HG03060 (cell line): ENCODE data around the gene BCL2.

ENCODE experiments used
- ATAC-seq: cut with Tn5 transposase; IDR thresholded peaks from one replicate; pipeline ENCODE4 v1.9.1; 2021; ENCODE audit warnings: low read depth, moderate number of reproducible peaks; ENCODE audit not compliant: unreplicated experiment

The BCL2 gene

DNA sequence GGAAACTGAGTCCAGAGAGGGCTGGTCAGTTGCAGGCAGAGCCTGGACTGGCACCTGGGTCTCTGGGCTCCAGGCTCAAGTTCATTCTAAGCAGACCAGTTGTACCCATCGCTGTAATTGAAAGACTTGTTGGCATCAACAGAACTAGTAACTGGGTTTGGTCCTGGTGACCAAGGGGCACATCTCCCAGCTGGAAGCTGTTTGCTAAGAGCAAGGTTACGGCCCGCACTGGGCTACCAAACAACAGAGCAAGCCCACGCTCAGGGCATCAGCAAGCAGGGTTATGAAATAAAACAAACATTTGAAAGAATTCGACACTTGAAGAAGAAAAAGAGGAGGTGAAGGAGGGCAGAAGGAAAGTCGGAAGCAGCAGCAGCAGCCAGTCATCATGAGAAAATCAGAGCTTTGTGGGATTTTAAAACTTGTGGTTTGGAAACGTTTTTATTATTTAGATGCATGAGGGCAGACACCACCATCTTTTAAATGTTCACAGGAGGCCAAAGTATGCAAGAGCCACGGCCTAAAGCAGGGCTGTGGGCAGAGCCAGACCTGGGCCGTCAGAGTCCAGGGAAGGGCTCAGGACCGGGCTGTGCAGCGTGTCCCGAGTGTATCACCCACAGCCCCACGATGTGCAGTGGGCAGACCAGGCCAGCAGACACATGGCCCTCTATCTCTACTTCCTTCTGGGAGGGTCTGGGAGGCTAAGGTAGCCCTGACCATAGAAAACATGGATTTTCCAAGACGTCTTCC is 220.3 kb downstream of the BCL2 start:
- ATAC-seq: no peak

DNA sequence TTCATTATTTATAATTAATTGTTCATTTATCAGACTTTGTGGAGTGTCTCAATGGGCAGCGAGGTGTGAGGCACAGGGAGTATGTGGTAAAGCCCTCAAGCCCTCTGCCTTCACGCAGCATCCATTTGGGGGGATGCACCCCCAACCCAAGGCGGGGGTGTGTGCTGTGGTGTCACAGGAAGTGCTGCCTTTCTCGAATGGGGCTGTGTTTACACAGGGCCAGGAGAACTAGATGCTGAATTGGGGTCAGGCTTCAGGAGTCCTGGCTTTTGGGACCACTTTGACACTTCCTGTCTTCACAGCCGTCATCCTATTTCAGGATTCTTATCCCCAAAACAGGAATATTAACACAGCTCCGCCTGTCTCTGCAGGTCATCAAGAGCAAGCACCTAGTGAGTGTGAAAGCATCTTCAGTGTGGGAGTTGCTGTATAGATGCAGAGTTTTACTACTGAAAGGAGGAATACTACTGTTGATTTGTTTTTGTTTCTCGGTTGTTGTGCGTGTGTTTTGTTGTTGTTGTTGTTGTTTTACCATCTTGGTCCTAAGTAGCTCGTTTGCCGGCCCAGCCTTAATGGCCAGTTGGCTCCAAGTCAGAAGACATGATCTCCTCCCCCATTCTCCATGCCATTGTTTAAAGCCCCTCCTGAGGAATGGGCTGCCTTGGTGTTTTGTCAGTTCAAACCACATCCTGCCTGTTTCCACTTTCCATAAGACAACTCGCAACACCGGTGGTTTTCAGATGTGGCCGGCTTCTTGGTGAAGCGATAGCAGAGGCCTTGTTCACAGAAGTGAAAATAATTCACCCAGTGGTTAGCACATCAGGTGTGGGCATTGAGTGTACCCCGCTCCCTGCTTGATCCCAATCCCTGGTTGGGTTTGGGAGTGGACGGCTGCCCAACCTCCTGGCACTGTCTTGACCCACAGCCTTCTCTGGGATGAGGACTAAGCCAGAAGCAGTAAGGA is 221.3 kb downstream of the BCL2 start:
- peak; percentile 46 for ATAC-seq

DNA sequence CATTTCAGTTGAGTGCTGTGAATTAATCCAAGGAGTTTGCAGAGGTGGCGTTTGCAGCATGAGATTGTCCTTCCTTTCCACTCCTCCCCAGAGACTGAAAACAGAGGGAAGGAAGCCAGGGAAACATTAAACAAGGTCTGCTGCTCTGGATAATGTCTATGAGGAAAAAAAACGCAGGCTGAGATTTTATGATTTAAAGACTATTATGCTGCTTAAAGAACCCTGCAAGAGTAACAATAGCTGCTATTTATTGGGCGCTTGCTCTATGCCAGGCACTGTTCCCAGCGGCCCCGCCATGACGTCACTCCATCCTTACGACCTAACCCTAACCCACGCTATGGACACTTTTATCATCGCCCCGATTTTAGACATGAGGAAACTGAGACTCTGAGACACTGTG is 222.4 kb downstream of the BCL2 start:
- no peak for ATAC-seq

DNA sequence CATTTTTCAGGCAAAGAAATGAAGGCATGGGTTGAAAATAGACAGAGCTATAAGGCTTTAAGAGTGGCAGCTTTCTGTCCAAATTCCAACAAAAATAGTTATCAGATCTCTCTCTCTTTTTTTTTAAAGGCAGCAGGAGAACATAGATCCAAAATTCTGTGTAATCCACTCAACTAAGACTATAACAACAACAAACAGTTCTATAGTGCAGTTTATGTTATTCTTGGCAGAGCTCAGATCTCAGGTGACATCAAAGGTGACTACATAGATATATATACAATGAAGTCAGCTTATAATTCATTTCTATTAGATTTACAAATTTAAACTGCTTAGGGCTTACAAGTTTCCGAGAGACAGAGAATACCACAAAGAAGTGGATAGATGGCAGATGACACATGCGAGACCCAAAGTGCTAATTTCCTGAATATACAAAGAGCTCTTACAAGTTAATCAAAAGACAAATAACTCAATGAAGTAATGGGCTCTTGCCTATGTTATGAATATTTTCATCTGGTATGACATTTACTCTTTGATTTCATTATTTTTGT is 223.2 kb downstream of the BCL2 start:
- no peak for ATAC-seq

DNA sequence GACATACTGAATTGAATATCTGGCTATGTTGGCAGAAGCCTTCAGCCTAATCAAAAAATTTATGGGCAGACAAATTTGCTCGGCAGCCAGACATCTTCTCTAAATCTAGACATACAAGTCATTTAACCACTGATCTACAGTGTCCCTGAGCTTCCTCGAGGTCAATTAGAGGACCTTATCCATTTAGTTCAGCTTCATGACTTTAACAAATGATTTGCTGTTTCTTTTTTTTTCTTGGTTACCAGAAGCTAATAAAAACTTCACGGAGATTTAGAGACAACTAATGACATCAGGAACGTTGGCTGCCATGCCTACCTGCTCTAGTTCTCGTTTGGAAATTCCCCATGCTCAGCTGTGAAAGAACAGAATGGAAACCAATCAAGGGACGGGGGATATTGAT is 223.8 kb downstream of the BCL2 start:
- ATAC-seq: no peak

DNA sequence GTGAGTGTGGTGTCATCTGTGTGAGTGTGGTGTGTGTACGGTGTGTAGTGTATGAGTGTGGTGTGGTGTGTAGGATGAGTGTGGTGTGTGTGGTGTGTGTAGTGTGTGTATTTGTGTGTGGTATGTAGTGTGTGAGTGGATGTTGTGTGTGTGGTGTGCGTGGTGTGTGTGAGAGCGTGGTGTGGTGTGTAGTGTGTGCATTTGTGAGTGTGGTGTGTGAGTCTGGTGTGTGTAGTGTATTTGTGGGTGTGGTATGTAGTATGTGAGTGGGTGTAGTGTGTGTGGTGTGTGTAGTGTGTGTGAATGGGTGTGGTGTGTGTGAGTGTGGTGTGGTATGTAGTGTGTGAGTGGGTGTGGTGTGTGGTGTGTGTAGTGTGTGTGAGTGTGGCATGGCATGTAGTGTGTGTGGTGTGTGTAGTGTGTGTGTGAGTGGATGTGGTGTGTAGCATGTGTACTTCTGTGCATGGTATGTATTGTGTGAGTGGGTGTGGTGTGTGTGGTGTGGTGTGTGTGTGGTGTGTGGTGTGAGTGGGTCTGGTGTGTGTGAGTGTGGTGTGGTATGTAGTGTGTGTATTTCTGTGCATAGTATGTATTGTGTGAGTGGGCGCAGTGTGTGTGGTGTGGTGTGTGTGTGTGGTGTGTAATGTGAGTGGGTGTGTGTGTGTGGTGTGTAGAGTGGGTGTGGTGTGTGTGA is 227.8 kb downstream of the BCL2 start:
- no peak for ATAC-seq

DNA sequence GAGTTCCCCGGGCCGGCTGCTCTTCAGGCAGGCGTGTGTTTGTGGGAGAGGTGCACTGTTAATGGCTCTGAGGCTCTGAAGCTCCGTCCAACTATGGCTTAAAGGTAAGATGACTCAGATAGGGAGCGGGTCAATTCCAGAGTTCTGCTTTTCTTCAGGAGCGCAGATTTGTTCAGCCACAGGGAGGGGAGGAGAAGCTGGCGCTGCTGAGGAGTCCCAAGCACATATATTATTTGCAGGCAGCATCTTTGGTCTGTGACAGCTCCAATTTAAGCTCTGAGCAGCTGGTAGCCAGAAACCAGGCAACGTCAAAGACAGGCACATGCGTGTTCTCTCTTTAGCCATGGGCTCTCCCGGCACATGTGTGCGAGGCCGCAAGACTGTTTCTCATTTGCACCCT is 229.2 kb downstream of the BCL2 start:
- ATAC-seq: no peak

DNA sequence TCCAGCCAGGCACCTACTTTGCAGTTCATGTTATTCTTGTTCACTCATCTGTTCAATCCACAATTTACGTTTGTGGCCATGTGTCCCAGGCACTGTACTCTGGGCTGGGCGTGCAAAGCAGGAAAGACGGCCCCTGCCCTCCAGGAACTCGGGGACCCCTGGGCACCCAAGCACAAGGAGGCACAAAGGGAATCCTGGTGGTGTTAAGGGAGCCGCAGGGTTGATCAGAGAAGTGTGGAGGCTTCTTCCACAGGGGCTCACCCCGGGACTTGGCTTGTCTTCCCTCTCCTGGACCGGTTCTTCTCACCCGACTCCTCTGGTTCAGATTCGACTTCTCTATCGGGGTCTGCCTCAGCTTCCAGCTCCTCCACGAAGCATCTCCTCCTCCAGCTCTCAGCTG is 230.5 kb downstream of the BCL2 start:
- no peak for ATAC-seq

DNA sequence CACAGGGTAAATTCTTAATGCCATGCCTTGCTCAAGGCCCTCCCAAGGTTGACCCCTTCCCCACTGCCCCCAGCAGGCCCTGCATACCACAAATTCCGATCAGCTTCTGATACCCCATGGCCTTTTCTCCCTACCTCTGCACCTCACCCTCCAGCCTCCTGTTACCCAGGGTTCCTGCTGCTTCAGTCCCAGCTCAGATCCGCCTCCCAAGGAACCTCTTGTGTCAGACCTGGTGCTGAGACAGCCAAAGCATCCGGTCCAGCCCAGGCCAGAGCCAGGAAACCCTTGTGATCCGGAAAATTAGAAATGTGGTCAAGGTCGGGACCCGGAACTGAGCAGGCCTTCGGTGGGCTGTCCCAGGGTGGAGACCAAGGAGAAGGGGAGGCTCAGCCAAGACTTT is 231.3 kb downstream of the BCL2 start:
- ATAC-seq: no peak

DNA sequence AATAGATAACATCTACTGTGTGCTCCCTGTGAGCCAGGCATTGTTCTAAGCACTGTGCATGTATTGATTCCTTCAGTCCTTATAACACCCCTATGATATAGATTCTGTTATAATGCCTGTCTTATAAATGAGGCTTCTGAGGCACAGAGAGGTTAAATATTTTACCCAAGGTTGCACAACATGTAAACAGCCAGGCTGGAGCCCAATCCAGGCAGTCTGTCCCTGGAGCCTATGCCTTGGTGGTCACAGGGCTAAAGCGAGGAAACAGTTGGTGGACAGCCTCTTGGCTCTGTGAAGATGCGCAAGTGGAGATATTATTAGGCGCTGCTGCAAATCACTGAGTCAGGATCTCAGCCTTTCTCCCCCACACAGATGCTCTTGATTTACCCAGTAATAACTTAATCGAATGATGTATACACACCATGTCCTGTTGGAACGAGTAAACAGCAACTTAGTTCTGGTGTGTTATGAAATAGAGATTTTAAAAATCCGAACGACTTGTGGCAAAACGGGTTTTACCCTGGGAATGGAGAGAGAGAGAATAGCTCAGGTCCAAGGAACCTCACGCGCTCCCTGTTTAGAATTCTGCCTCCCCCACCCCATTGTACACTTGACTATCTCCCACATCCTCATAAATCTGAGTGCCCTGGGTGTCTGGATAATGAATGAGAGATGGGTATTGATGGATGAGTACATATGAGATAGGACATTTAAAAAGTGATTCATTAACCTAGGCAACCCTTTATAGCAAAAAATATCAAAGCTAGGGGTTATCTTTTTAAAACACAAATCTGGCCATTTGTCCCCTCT is 231.9 kb downstream of the BCL2 start:
- ATAC-seq: no peak

DNA sequence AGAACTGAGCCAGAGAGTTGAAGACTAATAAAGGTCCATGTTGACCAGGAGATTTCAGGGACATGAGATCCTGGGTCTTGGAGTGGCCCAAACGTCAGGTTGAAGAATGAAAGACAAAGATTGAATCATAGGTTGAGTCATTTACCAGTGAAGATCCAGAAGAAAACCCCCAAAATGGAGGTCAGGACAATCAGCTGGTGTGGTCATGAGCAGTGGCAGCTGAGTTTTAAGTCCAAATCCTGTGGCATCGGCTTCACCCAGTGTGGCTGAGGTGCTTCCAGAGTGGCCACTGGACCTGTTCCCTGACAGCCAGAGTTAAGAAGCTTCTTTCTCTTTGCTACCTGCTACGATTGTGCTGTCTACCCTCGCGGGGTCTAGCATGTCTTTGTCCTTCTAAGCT is 234.0 kb downstream of the BCL2 start:
- ATAC-seq: no peak

DNA sequence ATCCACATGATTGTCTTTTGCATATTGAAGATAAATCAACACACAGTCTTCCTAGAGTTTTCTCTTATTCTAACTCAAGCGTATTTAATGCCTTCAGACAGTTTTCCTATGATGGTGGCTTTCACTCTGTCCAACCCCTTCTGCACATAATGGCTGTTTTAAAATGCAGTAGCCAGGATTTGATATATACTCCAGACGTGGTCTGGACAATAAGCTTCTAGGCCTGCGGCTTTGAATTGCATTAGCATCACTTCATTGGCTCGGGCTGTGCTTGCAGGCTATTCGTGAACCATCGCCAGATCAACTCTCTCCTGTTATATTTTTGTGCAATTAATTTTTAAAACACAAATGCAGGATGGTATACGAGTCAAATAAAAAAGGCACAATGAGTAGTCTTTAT is 235.3 kb downstream of the BCL2 start:
- ATAC-seq: no peak

DNA sequence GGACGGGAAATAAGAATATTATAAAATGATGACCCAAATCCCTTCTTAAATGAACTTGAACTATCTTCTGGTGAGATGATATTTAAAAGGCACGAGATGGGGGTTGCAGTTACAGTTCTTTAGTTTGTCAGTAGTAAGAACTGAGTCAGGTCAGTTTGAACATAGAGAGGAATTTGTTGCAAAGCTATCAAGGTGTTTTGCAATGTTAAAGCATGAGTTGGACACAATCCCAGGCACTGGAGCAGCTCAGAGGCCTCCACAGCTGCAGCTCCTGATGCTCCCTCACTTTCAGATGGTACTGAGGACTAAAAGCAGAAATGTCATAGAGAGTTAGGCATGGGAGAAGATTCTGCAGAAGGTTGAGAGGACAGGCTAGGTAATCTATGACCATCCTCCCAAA is 236.0 kb downstream of the BCL2 start:
- ATAC-seq: no peak

DNA sequence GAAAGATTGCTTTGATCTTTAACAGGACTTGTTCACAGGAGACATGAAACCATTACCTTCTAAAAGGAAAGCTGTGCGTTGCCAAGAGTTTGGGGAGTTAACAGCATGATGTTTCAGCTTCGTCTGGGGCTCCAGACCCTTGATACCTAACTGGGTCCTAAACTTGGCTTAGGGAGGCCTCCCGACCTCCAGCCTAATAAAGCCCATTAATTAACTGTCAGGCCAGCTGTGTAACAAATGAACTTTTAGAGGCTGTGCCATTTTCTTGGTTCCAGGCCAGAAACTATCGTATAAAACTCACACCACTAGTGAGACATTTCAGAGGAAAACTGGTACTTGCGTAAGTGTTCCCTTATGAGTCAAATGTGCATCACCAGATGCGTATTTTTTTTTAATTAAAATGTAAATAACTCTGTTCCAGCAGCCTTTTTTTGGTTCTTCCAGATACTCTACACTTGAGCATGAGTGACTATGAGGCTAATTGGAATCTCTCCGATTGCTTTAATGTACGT is 236.5 kb downstream of the BCL2 start:
- no peak for ATAC-seq

DNA sequence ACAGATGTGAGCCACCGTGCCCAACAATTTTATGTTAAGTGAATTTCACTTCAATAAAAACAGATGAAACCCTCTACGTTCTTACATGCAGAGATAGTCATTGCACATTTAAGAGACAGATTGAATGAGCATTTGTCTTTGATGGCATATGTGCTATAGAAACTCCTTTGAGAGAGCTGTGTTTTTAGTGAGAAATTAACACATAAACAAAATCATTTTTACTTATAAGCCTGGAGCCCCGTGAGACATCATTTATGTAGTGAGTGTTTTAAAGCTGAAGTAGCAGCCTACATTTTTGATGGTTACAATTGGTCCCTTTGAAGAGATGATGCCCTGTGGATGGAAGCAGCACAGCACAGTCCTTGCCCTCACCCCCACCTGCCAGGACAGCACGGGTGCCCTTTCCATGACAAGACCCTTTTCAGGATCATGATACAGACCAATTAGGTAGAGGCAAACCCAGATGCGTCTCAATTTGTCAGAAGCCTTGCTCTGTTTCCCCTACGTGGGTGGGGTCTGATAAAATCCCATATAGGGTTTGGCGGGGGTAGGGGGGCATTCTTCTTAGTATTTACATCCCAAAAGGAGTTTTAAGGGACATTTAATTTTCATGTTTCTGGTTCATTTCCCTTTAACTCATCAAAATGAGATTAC is 237.1 kb downstream of the BCL2 start:
- no peak for ATAC-seq

DNA sequence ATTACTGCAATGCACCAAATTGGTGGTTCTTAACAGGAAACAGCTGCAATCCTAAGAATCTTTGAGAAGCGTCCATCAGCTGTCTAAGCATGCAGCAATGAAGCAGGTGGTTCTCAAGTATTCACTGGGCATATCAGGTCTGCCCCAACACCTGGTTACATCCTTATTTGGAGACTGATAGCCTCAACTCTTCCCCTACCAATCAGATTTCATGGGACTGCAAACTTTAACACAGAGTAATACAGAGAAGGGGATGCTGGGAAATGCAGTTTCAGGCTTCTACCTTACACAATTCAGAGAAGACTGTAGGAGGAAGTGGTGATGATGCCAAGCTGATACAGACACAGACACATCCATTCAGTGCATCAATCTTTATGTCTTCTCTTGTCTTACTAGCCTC is 240.5 kb downstream of the BCL2 start:
- no peak for ATAC-seq

DNA sequence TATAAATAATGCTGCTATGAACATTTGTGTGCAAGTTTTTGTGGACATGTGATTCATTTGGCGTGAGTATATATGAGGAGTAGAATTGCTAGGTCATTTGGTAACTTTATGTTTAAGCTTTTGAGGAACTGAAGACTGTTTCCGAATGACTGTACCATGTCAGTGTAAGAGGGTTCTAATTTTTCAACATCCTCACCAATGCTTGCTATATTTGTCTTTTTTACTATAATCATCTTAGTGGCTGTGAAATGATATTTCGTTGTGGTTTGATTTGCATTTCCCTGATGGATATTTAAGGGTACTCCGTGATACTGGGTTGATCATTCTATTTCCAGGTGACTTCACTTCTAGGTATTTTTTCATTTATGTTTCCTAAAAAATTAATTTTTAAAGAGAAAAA is 241.1 kb downstream of the BCL2 start:
- ATAC-seq: peak; percentile 93

DNA sequence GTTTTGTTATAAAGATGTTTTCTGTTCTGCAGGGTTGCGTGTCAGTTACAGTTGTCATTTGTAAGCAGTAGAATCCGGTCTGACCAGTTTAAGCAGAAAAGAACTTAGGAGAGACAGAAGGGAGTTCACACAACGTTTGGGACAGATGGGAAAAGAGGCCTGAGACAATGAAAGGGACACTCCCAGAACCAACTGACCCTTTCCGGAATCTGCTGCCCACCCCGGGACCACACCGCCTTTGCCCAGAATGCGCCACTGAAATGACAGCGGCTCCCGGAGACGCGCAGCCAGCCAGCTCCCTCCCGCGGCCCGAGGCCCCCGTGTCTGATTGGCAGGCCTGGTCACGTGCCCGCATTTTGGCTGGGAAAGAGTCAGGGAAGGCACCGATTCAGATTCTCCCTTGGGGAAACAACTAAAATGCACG is 244.6 kb downstream of the BCL2 start:
- no peak for ATAC-seq

DNA sequence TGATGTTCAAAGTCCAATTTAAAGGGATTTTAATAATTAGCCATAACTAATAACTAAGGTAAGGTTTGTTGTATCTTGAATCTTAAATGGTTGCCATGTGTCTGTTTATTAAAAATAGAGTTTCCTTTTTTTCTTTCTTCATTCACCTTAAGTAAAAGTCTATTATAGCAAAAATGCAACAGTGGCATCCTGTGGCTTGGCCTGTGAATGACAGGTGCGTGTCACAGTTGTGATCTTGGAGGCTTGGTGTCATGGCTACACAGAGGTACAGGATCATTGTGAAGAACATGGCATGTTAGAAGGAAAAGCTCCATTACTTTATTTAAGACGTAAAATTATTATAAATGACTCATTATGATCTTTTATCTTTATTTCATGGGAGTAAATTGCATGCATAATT is 246.1 kb downstream of the BCL2 start:
- no peak for ATAC-seq
